DMS79 (cell line): Measurements from ENCODE around the gene ANKH.
"Not testable (repeated sequence)": the region's sequence is repeated elsewhere in the genome, so short reads cannot be mapped to it uniquely, and the experiment has no call there.

ENCODE experiments used
- DNase-seq: peaks from one replicate; lab custom pipeline; 2025; lab: John Stamatoyannopoulos, UW

Gene ANKH

GRCh38 chr5:14826714-14827113 is 44.9 kb downstream of the ANKH start:
- DNase-seq: no peak

- DNase-seq: no peak
Measured at GRCh38 chr5:14825977-14826376, 45.6 kb downstream of the ANKH start.

GRCh38 chr5:14824499-14824898 is 47.1 kb downstream of the ANKH start:
- no peak for DNase-seq

- no peak for DNase-seq
Measured at GRCh38 chr5:14821100-14821845, 50.3 kb downstream of the ANKH start.

- DNase-seq: no peak
Measured at GRCh38 chr5:14818931-14819790, 52.4 kb downstream of the ANKH start.

GRCh38 chr5:14817762-14818136 is 53.8 kb downstream of the ANKH start:
- DNase-seq: not testable (repeated sequence)

- DNase-seq: no peak
Measured at GRCh38 chr5:14816999-14817761, 54.4 kb downstream of the ANKH start.

GRCh38 chr5:14816374-14816998 is 55.1 kb downstream of the ANKH start:
- no peak for DNase-seq

GRCh38 chr5:14813747-14814146 is 57.8 kb downstream of the ANKH start:
- DNase-seq: no peak

GRCh38 chr5:14812166-14812565 is 59.4 kb downstream of the ANKH start:
- no peak for DNase-seq

- no peak for DNase-seq
Measured at GRCh38 chr5:14810928-14811572, 60.5 kb downstream of the ANKH start.

GRCh38 chr5:14810282-14810681 is 61.3 kb downstream of the ANKH start:
- DNase-seq: no peak

- DNase-seq: no peak
Measured at GRCh38 chr5:14809369-14810155, 62.0 kb downstream of the ANKH start.

GRCh38 chr5:14807471-14807870 is 64.1 kb downstream of the ANKH start:
- no peak for DNase-seq

GRCh38 chr5:14806456-14806855 is 65.1 kb downstream of the ANKH start:
- DNase-seq: no peak

GRCh38 chr5:14802541-14802940 is 69.0 kb downstream of the ANKH start:
- DNase-seq: no peak

- no peak for DNase-seq
Measured at GRCh38 chr5:14801792-14802191, 69.8 kb downstream of the ANKH start.

GRCh38 chr5:14797385-14797784 is 74.2 kb downstream of the ANKH start:
- DNase-seq: not testable (repeated sequence)

GRCh38 chr5:14794583-14795230 is 76.9 kb downstream of the ANKH start:
- no peak for DNase-seq

GRCh38 chr5:14793851-14794250 is 77.7 kb downstream of the ANKH start:
- no peak for DNase-seq
